HepG2 (cell line): ENCODE measurements around the gene HSPA1A. TPM values are rescaled to one million over a fixed set of nuclear protein-coding genes. Genes with fewer than 3 reads are reported as not detected.

Source experiments
- BHLHE40 ChIP-seq: IDR thresholded peaks from 2 replicates; pipeline ENCODE4 v1.6.1; 2011; ENCODE audit warnings: low read length, improper control_type of control experiment
- CCDC6 ChIP-seq: sonication (generic); formaldehyde crosslinking; IDR thresholded peaks from 2 replicates; pipeline ENCODE4 v1.8.1; 2022; ENCODE audit warnings: mild to moderate bottlenecking, missing genetic modification reagents, moderate library complexity
- DNMT3B ChIP-seq: conservative IDR thresholded peaks from 2 replicates; pipeline ENCODE4 v1.6.1; 2016; ENCODE audit warnings: missing biosample characterization, control low read depth
- ELF1 ChIP-seq: sonication (generic); formaldehyde crosslinking; IDR thresholded peaks from 2 replicates; pipeline ENCODE4 v1.4.0; 2020; ENCODE audit warnings: missing genetic modification reagents
- EP300 ChIP-seq, 3 experiments: sonication (generic) in 1 of 3; formaldehyde crosslinking in 1 of 3; IDR thresholded peaks; 2 replicates each; pipeline versions ENCODE4 v1.5.1 to v1.6.1; 2011 to 2020; ENCODE audit warnings: low read depth in 2 of 3, low read length in 2 of 3, borderline replicate concordance in 1 of 3, improper control_type of control experiment in 1 of 3, mild to moderate bottlenecking in 1 of 3, missing genetic modification reagents in 1 of 3, moderate library complexity in 1 of 3
- FLYWCH1 ChIP-seq: sonication (generic); formaldehyde crosslinking; IDR thresholded peaks from 2 replicates; pipeline ENCODE4 v1.8.1; 2023; ENCODE audit warnings: mild to moderate bottlenecking, missing genetic modification reagents
- MEIS2 ChIP-seq: sonication (generic); formaldehyde crosslinking; IDR thresholded peaks from 2 replicates; pipeline ENCODE4 v1.9.0; 2021; ENCODE audit warnings: mild to moderate bottlenecking, missing genetic modification reagents
- MYPOP ChIP-seq: sonication (generic); formaldehyde crosslinking; IDR thresholded peaks from 2 replicates; pipeline ENCODE4 v1.8.1; 2023; ENCODE audit warnings: mild to moderate bottlenecking, moderate library complexity, missing genetic modification reagents
- NFATC3 ChIP-seq: sonication (generic); formaldehyde crosslinking; IDR thresholded peaks from 2 replicates; pipeline ENCODE4 v1.5.1; 2020; ENCODE audit warnings: mild to moderate bottlenecking, missing genetic modification reagents
- SYNCRIP ChIP-seq: fragments of 200-400 bp; formaldehyde crosslinking; IDR thresholded peaks from 2 replicates; pipeline ENCODE4 v1.6.1; 2018; ENCODE audit warnings: mild to moderate bottlenecking, low read depth, low read length; ENCODE audit not compliant: insufficient read depth
- ZFP90 ChIP-seq: sonication (generic); formaldehyde crosslinking; IDR thresholded peaks from 2 replicates; pipeline ENCODE4 v1.8.0; 2022; ENCODE audit warnings: missing genetic modification reagents, mild to moderate bottlenecking, inconsistent platforms, borderline replicate concordance
- ZNF251 ChIP-seq: sonication (generic); formaldehyde crosslinking; IDR thresholded peaks from 2 replicates; pipeline ENCODE4 v1.9.0; 2021; ENCODE audit warnings: mild to moderate bottlenecking, missing genetic modification reagents
- ZNF292 ChIP-seq: sonication (generic); formaldehyde crosslinking; IDR thresholded peaks from 2 replicates; pipeline ENCODE4 v1.8.1; 2022; ENCODE audit warnings: mild to moderate bottlenecking, low read depth, missing genetic modification reagents, borderline replicate concordance
- ZNF343 ChIP-seq: sonication (generic); formaldehyde crosslinking; IDR thresholded peaks from 2 replicates; pipeline ENCODE4 v1.4.0; 2020; ENCODE audit warnings: mild to moderate bottlenecking, missing genetic modification reagents
- ZNF460 ChIP-seq: sonication (generic); formaldehyde crosslinking; IDR thresholded peaks from 2 replicates; pipeline ENCODE4 v1.5.1; 2020; ENCODE audit warnings: missing genetic modification reagents, mild to moderate bottlenecking, borderline replicate concordance
- ZNF550 ChIP-seq: sonication (generic); formaldehyde crosslinking; IDR thresholded peaks from 2 replicates; pipeline ENCODE4 v1.4.0; 2020; ENCODE audit warnings: mild to moderate bottlenecking, missing genetic modification reagents, borderline replicate concordance
- ZNF572 ChIP-seq: sonication (generic); formaldehyde crosslinking; IDR thresholded peaks from 2 replicates; pipeline ENCODE4 v1.5.1; 2020; ENCODE audit warnings: mild to moderate bottlenecking, missing genetic modification reagents
- ZNF589 ChIP-seq: sonication (generic); formaldehyde crosslinking; conservative IDR thresholded peaks from 2 replicates; pipeline ENCODE4 v1.8.0; 2022; ENCODE audit warnings: mild to moderate bottlenecking, moderate library complexity, missing genetic modification reagents
- polyA plus RNA-seq, 8 experiments: library from polyadenylated mRNA; depleted of rRNA in 3 of 8; stranded (reverse) in 7 of 8; unstranded in 1 of 8; fragments of >200 nt; fragmentation: Illumina TruSeq in 4 of 8; extraction: Trizol in 4 of 8; gene quantifications; 2 replicates each; pipeline versions ENCODE4 v1.2.1 to v1.2.3, GENCODE V29; 2011 to 2016; ENCODE audit warnings: low read depth in 4 of 8, missing spikeins in 1 of 8, mixed read lengths in 1 of 8; ENCODE audit not compliant: insufficient read depth in 1 of 8
- total RNA-seq, 5 experiments: library from RNA; depleted of rRNA; stranded (reverse); fragments of >200 nt; fragmentation: Illumina TruSeq; extraction: Trizol; gene quantifications; 2 replicates each; pipeline ENCODE4 v1.2.3, GENCODE V29; 2016; ENCODE audit warnings: low read depth in 1 of 5
- TF ChIP-seq, protein P1 (sequence below): sonication (generic); formaldehyde crosslinking; IDR thresholded peaks from 2 replicates; pipeline ENCODE4 v1.9.0; 2022; ENCODE audit warnings: missing genetic modification reagents, mild to moderate bottlenecking, borderline replicate concordance
- TF ChIP-seq, protein P2 (sequence below): sonication (generic); formaldehyde crosslinking; IDR thresholded peaks from 2 replicates; pipeline ENCODE4 v1.8.0; 2022; ENCODE audit warnings: missing genetic modification reagents, mild to moderate bottlenecking, moderate library complexity, borderline replicate concordance
- TF ChIP-seq, protein P3 (sequence below): IDR thresholded peaks from 2 replicates; pipeline ENCODE4 v1.6.1; 2016
- TF ChIP-seq, protein P4 (sequence below): sonication (generic); formaldehyde crosslinking; IDR thresholded peaks from 2 replicates; pipeline ENCODE4 v1.4.0; 2020; ENCODE audit warnings: mild to moderate bottlenecking, missing genetic modification reagents

HSPA1A gene
- total and polyA plus RNA-seq, 2 of the 13 experiments (the other 11 are each of a cell fraction or from before 2014, with no cell fraction given): 44.5 to 85.0 TPM

DNA sequence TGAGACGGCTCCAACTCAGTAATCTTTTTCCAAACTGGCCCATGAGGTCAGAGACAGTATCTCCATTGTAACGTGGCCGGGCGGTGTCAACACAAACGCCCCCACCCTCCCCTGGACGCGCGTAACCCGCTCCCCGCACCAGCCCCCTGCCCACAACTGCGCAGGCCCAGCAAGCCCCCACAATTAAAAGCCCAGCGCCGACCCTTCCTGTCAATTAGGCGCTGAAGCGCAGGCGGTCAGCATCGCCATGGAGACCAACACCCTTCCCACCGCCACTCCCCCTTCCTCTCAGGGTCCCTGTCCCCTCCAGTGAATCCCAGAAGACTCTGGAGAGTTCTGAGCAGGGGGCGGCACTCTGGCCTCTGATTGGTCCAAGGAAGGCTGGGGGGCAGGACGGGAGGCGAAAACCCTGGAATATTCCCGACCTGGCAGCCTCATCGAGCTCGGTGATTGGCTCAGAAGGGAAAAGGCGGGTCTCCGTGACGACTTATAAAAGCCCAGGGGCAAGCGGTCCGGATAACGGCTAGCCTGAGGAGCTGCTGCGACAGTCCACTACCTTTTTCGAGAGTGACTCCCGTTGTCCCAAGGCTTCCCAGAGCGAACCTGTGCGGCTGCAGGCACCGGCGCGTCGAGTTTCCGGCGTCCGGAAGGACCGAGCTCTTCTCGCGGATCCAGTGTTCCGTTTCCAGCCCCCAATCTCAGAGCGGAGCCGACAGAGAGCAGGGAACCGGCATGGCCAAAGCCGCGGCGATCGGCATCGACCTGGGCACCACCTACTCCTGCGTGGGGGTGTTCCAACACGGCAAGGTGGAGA lies at the start of gene HSPA1A, which contains the start of gene HSPA1L (continued):
- TF ChIP-seq MEIS2 (CRISPR knock-in tag) (peak; percentile 14; the same call in 1 of the 2 replicates), DNMT3B (CRISPR knock-in tag) (peak; percentile 94; the same call in 1 of the 2 replicates), MYPOP (CRISPR knock-in tag) (no peak), ZNF550 (no peak), BHLHE40 (no peak), NFATC3 (CRISPR knock-in tag) (0 out of 2 replicates have a peak, but pooled peaks have one; percentile 77), ZNF343 (CRISPR knock-in tag) (no peak), EP300 (IDR thresholded peaks at IDR 0.05; ENCODE audit: low read depth in 2 of 2, low read length in 2 of 2) (peak in 1 of 2 experiments; percentile 63; a peak in 2 of 4 replicates), EP300 (CRISPR knock-in tag; IDR thresholded peaks at IDR 0.05; ENCODE audit: borderline replicate concordance) (peak; percentile 18; the same call in 1 of the 2 replicates), SYNCRIP (no peak), ZNF460 (CRISPR knock-in tag) (no peak), FLYWCH1 (no peak), ZNF251 (CRISPR knock-in tag) (no peak), ELF1 (no peak), ZNF292 (CRISPR knock-in tag) (no peak), ZNF572 (CRISPR knock-in tag) (no peak), CCDC6 (CRISPR knock-in tag) (peak; percentile 79; the same call in 1 of the 2 replicates), ZFP90 (CRISPR knock-in tag) (no peak), ZNF589 (CRISPR knock-in tag) (0 out of 2 replicates have a peak, but pooled peaks have one; percentile 39)
- TF ChIP-seq, protein P1, sequence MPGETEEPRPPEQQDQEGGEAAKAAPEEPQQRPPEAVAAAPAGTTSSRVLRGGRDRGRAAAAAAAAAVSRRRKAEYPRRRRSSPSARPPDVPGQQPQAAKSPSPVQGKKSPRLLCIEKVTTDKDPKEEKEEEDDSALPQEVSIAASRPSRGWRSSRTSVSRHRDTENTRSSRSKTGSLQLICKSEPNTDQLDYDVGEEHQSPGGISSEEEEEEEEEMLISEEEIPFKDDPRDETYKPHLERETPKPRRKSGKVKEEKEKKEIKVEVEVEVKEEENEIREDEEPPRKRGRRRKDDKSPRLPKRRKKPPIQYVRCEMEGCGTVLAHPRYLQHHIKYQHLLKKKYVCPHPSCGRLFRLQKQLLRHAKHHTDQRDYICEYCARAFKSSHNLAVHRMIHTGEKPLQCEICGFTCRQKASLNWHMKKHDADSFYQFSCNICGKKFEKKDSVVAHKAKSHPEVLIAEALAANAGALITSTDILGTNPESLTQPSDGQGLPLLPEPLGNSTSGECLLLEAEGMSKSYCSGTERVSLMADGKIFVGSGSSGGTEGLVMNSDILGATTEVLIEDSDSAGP (CRISPR knock-in tag): no peak
- TF ChIP-seq, protein P2, sequence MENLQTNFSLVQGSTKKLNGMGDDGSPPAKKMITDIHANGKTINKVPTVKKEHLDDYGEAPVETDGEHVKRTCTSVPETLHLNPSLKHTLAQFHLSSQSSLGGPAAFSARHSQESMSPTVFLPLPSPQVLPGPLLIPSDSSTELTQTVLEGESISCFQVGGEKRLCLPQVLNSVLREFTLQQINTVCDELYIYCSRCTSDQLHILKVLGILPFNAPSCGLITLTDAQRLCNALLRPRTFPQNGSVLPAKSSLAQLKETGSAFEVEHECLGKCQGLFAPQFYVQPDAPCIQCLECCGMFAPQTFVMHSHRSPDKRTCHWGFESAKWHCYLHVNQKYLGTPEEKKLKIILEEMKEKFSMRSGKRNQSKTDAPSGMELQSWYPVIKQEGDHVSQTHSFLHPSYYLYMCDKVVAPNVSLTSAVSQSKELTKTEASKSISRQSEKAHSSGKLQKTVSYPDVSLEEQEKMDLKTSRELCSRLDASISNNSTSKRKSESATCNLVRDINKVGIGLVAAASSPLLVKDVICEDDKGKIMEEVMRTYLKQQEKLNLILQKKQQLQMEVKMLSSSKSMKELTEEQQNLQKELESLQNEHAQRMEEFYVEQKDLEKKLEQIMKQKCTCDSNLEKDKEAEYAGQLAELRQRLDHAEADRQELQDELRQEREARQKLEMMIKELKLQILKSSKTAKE: peak; percentile 37; the same call in 1 of the 2 replicates
- TF ChIP-seq, protein P3, sequence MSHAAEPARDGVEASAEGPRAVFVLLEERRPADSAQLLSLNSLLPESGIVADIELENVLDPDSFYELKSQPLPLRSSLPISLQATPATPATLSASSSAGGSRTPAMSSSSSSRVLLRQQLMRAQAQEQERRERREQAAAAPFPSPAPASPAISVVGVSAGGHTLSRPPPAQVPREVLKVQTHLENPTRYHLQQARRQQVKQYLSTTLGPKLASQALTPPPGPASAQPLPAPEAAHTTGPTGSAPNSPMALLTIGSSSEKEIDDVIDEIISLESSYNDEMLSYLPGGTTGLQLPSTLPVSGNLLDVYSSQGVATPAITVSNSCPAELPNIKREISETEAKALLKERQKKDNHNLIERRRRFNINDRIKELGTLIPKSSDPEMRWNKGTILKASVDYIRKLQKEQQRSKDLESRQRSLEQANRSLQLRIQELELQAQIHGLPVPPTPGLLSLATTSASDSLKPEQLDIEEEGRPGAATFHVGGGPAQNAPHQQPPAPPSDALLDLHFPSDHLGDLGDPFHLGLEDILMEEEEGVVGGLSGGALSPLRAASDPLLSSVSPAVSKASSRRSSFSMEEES: no peak
- TF ChIP-seq, protein P4, sequence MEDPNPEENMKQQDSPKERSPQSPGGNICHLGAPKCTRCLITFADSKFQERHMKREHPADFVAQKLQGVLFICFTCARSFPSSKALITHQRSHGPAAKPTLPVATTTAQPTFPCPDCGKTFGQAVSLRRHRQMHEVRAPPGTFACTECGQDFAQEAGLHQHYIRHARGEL (CRISPR knock-in tag): no peak
